ENCODE data around the gene SLC39A9. TPM values are rescaled to one million over a fixed set of nuclear protein-coding genes. Genes with fewer than 3 reads are reported as not detected.

SLC39A9 gene
- total and polyA plus RNA-seq, 2 of the 13 experiments (the other 11 are each of a cell fraction or from before 2014, with no cell fraction given) = 46.6 to 69.5 TPM

- BruUV-seq (replicated peaks) = no TSS peak
- in situ Hi-C loops (cut with HindIII; ENCODE audit: extremely low pct_ligation_motif_present, low pct_unique_long_range_greater_than_20kb) (loop anchor here (5.0 to 10.0 kb wide), 2 partner anchors 63 to 205 kb away; partner anchors contain the start of genes ERH and SLC39A9), intact Hi-C loops (cut with micrococcal nuclease; ENCODE audit: unreplicated experiment) (loop anchor here (1.0 kb wide), 2 partner anchors 62 to 218 kb away; partner anchors contain the start of genes ERH and SLC39A9)
- WGBS (ENCODE audit: low lambda C conversion rate) = 52% methylated on average over 4 of the region's 4 CpGs
- ChIA-PET POLR2A (interaction anchor here (1.6 kb wide), 1 partner anchor 62 kb away, joined by 4 read pairs; the partner anchor contains the start of genes ERH and SLC39A9), CTCF (ENCODE audit: low intra/inter-chr PET ratio, low total read pairs) (interaction anchor here (0.6 to 2.3 kb wide), 3 partner anchors 62 to 218 kb away, joined by 3 to 12 read pairs (median 4); partner anchors contain the start of genes ERH and SLC39A9)
- DNase-seq (ENCODE audit: low spot score) = peak; percentile 73
- FAIRE-seq = peak; percentile 89
- H3K27me3 ChIP-seq (ENCODE audit: control insufficient read depth in 1 of 2, insufficient read depth in 2 of 2, low read length in 2 of 2) = no peaks in the 10 kb centered on the region
- H3K4me3 ChIP-seq (replicated peaks in 1 of 3; ENCODE audit: insufficient read depth in 1 of 3, low read depth in 2 of 3, low read length in 3 of 3) = no peak overlapping the region
- H3K4me1 ChIP-seq (ENCODE audit: insufficient read depth, low read length) = no peaks in the 10 kb centered on the region
- no peaks in the 10 kb centered on the region for H3K9me3 ChIP-seq (ENCODE audit: low read length)
- H4K20me1 ChIP-seq (ENCODE audit: insufficient read depth, low read length) = no peaks in the 10 kb centered on the region
- H3K4me2 ChIP-seq (ENCODE audit: low read depth, low read length) = no peak overlapping the region
- no peak overlapping the region for H2AFZ ChIP-seq (ENCODE audit: low read length)
- H3K27ac ChIP-seq (ENCODE audit: extremely low read length, insufficient read depth, low read length) = no peak overlapping the region
- H3K9ac ChIP-seq (ENCODE audit: insufficient read depth, low read depth, low read length) = no peak overlapping the region
- H3K79me2 ChIP-seq (ENCODE audit: insufficient read depth, low read length) = no peaks in the 10 kb centered on the region
- peaks cover 9 to 43% of the 10 kb centered on the region in 2 experiments for H3K36me3 ChIP-seq (replicated peaks in 1 of 2; ENCODE audit: control insufficient read depth in 1 of 2, insufficient read depth in 2 of 2, low read length in 2 of 2)
- ATAC-seq = peak; percentile 79
- peak; percentile 82 for TF ChIP-seq STAG1 (CRISPR knock-in tag; IDR thresholded peaks at IDR 0.05)
- peak; percentile 79 for TF ChIP-seq CTCF (CRISPR knock-in tag; IDR thresholded peaks at IDR 0.05)
- TF ChIP-seq ZNF619 (CRISPR knock-in tag; IDR thresholded peaks at IDR 0.05) = no peak
- TF ChIP-seq, protein P1, sequence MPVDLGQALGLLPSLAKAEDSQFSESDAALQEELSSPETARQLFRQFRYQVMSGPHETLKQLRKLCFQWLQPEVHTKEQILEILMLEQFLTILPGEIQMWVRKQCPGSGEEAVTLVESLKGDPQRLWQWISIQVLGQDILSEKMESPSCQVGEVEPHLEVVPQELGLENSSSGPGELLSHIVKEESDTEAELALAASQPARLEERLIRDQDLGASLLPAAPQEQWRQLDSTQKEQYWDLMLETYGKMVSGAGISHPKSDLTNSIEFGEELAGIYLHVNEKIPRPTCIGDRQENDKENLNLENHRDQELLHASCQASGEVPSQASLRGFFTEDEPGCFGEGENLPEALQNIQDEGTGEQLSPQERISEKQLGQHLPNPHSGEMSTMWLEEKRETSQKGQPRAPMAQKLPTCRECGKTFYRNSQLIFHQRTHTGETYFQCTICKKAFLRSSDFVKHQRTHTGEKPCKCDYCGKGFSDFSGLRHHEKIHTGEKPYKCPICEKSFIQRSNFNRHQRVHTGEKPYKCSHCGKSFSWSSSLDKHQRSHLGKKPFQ (CRISPR knock-in tag; IDR thresholded peaks at IDR 0.05; ENCODE audit: insufficient replicate concordance) = no peak
- 0 out of 2 replicates have a peak, but pooled peaks have one; percentile 21 for TF ChIP-seq MIXL1 (CRISPR knock-in tag; IDR thresholded peaks at IDR 0.05)
- TF ChIP-seq ZKSCAN1 (IDR thresholded peaks at IDR 0.05; ENCODE audit: low read length) = no peak
- no peak for TF ChIP-seq NFATC3 (CRISPR knock-in tag; IDR thresholded peaks at IDR 0.05)
- TF ChIP-seq ZNF317 (CRISPR knock-in tag; IDR thresholded peaks at IDR 0.05) = no peak
- no peak for TF ChIP-seq ZBTB37 (CRISPR knock-in tag; IDR thresholded peaks at IDR 0.05)
- TF ChIP-seq SNAI1 (CRISPR knock-in tag; IDR thresholded peaks at IDR 0.05; ENCODE audit: borderline replicate concordance) = no peak
- TF ChIP-seq GATAD2A (CRISPR knock-in tag; IDR thresholded peaks at IDR 0.05) = no peak
- no peak for TF ChIP-seq RELA (CRISPR knock-in tag; IDR thresholded peaks at IDR 0.05)
- 0 out of 2 replicates have a peak, but pooled peaks have one; percentile 32 for TF ChIP-seq CREB1 (IDR thresholded peaks at IDR 0.05)
- no peak for TF ChIP-seq CREB1 (CRISPR knock-in tag; IDR thresholded peaks at IDR 0.05)
- no peak for TF ChIP-seq REPIN1 (CRISPR knock-in tag; IDR thresholded peaks at IDR 0.05; ENCODE audit: borderline replicate concordance, low read depth)
Measured at GRCh38 chr14:69460093-69460701, 61.7 kb downstream of the SLC39A9 start.

Data from HepG2 (cell line).